Measurements from ENCODE around the gene ILK.

Gene ILK

DNA sequence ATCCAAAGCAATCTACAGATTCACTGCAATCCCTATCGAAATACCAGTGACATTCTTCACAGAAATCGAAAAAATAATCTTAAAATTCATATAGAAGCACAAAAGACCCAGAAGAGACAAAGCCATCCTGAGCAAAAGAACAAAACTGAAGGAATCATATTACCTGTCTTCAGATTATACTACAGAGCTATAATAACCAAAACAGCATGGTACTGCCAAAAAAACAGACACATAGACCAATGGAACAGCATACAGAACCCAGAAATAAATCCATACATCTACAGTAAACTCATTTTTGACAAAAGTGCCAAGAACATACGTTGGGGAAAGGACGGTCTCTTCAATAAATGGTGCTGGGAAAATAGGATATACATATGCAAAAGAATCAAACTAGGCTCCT lies 19.0 kb upstream of the ILK start:
- DNase-seq (ENCODE audit: insufficient read length, low spot score) (no peak), FAIRE-seq (no peak)
- TF ChIP-seq POLR2A (IDR thresholded peaks at IDR 0.05; ENCODE audit: low read depth, low read length): no peak

DNA sequence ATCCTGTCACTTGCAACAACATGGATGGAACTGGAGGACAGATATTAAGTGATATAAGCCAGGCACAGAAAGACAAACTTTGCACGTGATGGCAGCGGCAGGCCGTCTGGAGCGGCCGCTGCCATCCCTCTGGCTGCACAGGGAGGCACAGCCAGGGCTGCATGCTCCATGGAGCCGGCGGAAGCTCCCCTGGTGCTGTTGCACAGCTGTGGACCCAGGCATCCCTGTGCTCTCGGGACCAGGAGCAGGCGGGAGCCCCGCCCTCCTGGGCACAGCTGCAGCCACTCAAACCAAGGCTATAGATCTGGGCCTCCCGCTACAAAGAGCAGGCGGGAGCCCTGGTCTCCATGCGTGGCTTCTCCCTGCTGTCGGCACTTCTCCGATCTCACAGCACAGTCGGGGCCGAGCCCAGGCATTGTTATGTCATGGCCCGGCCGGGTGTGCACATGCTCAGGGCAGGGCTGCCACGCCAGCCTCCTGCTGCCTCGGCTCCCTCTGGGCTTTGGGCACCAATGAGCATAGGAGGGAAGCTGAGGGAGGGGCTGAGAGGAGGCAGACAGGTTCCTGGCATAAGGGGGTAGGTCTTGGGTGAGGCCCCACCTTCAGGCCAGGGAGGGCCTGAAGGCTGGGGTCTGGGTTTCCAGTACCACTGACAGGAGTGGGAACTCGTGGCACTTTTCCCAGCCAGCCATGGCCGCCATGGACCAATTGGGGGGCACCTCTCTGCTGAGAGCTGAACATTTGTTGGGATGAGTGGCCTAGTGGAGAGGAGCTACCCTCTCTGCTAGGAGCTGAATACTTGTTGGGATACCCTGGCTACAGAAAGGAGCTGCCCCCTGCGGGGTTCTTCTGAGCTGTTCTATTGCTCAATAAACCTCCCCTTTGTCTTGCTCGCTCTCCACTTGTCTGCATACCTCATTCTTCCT lies 16.9 kb upstream of the ILK start:
- FAIRE-seq: no peak
- DNase-seq (ENCODE audit: insufficient read length, low spot score): no peak
- TF ChIP-seq POLR2A (IDR thresholded peaks at IDR 0.05; ENCODE audit: low read depth, low read length): no peak

DNA sequence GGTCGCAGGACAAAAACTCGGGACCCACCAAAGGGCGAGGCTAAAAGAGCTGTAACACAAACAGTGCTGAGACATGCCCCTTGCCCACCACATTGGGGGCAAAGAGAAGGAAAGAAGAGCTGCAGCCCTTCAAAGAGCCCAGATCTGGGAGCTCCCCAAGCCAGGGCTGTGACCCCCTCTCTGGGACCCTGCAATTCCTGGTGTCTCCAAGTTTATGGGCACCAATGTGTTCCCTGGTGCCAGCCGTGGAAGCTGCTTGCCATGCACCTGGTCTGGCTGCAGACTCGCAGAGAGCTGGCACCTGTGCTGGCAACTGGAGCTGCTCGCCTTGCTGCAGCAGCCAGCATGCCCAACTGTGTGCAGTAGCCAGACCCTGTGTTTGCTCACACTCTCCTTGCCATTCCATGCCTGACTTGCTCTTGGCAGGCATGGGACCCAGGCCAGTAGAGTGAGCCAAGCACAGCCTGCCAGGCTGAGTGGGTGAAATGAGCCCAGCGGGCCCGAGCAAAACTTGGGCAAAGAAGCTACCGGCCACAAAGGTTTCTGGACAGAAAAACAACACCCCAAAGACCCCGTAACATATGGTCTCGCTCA lies 16.1 kb upstream of the ILK start:
- no peak for TF ChIP-seq POLR2A (IDR thresholded peaks at IDR 0.05; ENCODE audit: low read depth, low read length)
- no peak for FAIRE-seq
- DNase-seq (ENCODE audit: insufficient read length, low spot score): no peak

DNA sequence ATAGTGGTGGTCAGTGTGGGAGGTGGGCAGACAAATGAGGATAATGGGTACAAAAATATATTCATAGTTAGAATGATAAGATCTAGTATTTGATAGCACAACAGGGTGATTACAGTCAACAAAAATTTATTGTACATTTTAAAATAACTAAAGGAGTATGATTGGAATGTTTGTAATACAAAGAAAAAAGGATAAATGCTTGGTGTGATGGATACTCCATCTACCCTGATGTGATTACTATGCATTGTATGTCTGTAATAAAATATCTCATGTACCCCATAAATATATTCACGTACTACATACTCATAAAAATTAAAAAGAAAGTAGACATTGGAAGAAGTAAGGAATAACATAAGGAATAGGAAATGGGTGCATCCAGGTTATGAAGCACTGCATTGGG lies 15.6 kb upstream of the ILK start:
- no peak for TF ChIP-seq POLR2A (IDR thresholded peaks at IDR 0.05; ENCODE audit: low read depth, low read length)
- FAIRE-seq (no peak), DNase-seq (ENCODE audit: insufficient read length, low spot score) (no peak)

DNA sequence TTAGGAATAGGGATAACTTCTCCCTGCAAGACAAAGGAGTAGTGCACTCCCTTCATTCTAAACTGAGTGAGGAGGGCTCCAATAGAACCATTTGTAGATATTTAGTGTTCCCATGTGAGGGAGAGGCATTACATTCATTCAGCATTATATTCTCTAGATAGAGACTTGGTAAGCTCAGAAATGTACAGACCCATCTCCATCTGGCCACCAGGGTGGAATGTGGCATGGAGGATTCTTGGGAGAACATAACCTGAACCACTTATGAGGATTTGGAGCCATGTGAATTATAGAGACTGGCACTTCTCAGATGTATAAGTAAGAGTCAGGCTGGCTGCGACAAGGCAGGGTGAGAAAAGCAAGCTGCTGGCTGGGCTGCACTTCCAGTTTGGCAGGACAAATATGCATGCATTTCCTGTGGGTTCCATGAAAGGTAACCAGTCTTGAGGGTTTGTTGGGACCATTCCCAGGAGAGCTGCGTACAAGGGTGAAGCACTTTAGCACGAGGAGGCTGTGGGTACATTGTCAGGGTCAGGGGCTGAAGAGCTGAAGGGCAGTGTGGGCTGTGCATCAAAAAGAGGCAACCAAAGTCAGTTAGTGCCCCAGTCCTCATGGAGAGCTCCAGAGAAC lies 9.3 kb upstream of the ILK start:
- DNase-seq (ENCODE audit: insufficient read length, low spot score) (no peak), FAIRE-seq (no peak)
- TF ChIP-seq POLR2A (IDR thresholded peaks at IDR 0.05; ENCODE audit: low read depth, low read length): no peak

DNA sequence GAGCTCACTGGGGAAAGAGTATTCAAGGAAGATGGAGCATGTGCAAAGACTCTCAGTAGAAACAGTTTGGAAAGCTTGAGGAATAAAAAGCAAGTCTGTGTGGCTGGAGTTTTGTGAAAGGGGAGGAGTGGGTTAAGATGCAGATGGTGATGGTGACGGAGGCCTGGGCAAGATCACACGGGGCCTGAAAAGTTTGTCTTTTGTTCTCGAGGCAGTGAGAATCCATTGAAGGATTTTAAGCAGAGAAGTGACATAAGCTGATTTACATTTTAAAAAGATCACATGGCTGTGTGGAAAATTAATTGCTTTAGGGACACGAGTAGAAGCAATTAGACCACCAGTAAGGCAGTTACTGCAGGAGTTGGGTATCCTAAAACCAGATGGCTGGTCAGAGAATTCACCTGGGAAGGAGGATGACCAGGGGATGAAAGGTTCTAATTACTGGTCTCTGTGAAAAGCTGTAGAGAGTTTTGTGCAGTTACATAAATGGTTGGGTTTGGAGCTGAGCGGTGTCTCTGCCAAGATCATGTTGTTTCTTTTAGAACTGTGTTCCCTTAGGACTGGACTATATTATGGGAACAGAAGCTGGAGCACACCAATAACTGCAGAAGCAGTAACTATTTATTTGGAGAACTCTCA lies 7.2 kb upstream of the ILK start:
- FAIRE-seq (no peak), DNase-seq (ENCODE audit: insufficient read length, low spot score) (no peak)
- no peak for TF ChIP-seq POLR2A (IDR thresholded peaks at IDR 0.05; ENCODE audit: low read depth, low read length)

DNA sequence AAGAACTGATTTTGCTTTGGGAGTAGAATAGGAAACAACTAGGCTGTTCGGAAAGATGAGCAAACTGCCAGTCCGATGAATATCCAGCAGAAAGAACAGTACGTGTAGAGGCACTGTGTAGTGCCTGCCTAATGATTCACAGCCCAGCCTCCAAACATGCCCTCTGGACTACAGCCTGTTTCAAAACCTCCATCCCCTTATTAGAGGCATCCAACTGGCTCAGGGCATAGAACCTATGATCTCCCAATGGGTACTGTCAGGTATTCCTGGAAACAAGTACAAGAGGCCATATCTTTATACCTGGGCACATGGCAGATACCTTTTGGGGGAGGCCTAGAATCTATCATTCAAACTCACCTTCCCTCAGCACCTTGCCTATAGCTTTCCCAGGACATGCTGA lies 5.0 kb upstream of the ILK start:
- FAIRE-seq (no peak), DNase-seq (ENCODE audit: insufficient read length, low spot score) (no peak)
- no peak for TF ChIP-seq POLR2A (IDR thresholded peaks at IDR 0.05; ENCODE audit: low read depth, low read length)

DNA sequence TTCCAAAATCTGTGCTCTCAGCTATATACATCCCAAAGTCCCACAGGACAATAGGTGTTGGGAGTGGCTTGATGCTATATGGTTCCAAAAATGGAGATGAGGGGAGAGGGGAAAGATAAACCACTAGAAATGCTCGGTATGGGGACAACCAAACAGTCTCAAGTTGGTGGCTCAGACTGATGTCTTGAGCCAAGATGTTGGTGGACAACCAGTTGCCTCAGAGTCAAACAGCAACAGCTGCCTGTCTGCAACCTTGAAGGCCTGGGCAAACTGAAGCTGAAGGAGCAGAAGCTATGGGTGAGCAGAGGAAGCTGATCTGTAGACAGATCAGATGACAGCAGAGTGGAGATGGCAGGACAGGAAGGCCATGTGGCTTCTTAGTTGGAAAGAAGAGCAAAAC lies 4.1 kb upstream of the ILK start:
- DNase-seq (ENCODE audit: insufficient read length, low spot score) (no peak), FAIRE-seq (no peak)
- no peak for TF ChIP-seq POLR2A (IDR thresholded peaks at IDR 0.05; ENCODE audit: low read depth, low read length)

DNA sequence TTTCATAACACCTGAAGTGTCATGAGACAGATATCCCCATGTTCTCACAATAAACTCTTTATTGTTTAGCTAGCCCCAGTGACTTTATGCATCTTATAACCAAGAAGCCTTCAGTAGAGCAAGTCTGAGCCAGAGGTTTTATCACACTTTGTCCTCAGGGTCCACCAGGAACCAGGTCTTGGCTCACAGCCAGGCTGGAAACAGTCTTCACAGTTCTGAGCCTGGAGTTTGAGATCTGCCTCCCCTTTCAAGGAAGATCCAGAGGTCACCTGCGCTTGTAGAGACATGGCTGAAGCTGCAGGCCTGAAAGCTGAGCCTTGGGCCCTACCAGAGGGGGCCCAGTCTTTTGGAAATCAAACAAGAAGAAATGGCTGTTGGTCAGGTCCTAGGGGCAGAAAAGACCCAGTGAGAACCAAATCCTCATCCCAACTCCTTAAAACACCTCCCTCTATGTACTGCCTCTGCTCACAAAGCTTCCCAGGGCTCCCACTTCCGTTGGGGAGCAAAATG lies 3.6 kb upstream of the ILK start:
- FAIRE-seq (no peak), DNase-seq (ENCODE audit: insufficient read length, low spot score) (no peak)
- no peak for TF ChIP-seq POLR2A (IDR thresholded peaks at IDR 0.05; ENCODE audit: low read depth, low read length)

DNA sequence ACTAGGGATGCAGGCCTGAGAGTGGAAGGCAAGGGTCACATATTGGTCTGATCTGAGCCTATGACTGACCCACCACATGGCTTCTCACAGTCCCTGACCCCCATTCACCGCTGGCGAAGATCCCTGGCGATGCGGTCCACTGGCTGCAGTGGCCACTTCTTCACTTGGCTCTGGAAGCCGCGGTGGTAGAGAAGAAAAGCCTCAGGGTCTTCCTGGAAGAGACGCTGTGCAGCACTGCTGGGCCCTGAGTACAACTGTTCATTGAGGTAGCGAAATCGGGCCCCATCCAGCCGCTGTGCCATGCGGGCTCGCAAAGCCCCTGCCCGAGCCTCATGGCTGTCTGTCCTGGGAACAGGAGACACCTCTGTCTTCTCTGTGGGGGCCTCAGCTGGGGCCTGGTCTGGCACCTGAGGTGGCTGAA lies 2.5 kb upstream of the ILK start:
- DNase-seq (ENCODE audit: insufficient read length, low spot score) (no peak), FAIRE-seq (no peak)
- no peak for TF ChIP-seq POLR2A (IDR thresholded peaks at IDR 0.05; ENCODE audit: low read depth, low read length)

DNA sequence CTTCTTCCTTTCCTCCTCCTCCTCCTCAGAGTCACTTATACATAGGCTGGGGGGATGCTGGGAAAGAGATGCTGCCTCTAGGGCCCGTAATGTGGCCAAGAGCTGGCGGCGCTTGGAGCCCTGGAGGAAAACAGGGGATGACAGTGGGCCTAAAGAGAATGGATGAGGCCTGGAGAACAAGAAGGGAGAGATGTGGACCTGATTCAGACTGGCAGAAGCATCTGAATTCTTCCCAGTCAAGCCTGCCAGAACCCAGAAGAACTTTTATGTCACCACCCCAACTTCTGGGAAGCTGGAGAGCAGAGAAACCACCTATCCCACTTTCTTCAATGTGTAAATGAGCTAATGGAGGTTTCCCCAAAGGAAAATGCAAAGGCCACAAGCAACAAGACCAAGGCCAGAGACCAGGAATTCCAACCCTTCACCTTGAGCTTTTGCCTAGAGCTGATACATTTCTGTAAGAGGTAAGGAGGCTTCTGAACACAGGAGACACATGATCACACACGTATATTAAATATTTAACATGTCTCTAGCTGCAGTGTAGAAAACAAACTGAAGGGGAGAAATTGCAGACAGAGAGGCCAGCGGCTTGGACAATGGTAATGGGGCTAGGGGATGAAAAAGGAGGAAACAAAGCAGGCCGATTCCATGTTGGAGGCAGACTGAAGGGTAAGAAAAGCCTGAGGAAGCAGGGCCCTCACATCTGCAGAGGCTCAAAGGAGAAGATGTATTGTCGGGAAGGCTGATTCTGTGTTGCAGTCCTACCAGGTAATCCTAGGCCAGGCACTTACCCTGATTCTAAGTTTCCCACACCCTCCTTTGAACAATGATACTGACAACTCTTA lies 1.3 kb upstream of the ILK start:
- DNase-seq (ENCODE audit: insufficient read length, low spot score): no peak
- TF ChIP-seq POLR2A (IDR thresholded peaks at IDR 0.05; ENCODE audit: low read depth, low read length): no peak
- no peak for FAIRE-seq

DNA sequence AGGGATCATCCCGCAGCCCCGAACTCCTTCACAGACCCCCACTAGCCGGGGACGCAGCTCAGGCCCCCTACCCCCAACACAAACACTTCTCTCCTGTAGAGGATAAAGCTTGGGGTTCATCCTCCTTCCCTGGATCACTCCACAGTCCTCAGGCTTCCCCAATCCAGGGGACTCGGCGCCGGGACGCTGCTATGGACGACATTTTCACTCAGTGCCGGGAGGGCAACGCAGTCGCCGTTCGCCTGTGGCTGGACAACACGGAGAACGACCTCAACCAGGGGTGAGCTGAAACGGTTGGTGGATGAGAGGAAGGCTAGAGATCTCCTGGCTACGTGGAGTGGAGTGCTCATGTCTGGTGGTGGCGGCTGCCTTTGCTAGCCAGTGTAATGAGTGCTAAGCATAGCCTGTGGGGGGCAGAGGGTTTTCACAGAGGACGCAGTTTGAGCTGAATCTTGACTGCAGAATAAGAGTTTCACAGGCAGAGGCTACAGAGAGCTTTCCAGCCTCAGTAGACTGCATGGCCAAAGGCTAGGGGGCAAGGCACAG lies 580 bp downstream of the ILK start:
- DNase-seq (ENCODE audit: insufficient read length, low spot score) (peak; percentile 60), FAIRE-seq (no peak)

DNA sequence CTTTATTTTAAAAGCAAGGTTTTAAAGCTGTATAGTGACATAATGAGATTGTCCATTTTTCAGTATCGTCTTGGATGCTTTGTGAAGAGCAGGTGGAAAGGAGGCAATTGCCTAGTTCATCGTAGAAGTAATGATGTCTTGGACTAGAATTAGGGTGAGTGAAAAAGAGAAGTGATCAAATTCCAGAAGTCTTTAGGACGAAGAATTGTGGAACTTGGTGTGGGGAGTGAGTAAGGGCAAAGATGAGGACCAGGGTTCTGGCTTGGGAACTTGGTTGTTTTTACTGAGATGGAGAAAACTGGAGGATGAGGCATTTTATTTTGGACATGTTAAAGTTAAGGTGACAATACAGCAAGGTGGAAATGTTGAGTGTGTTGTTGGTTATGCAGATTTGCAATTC lies 1.2 kb downstream of the ILK start:
- DNase-seq (ENCODE audit: insufficient read length, low spot score) (no peak), FAIRE-seq (no peak)
- no peak for TF ChIP-seq POLR2A (IDR thresholded peaks at IDR 0.05; ENCODE audit: low read depth, low read length)

More for the DNA sequence above, 580 bp downstream of the ILK start:
- no peak for TF ChIP-seq POLR2A (IDR thresholded peaks at IDR 0.05; ENCODE audit: low read depth, low read length)
